Measurements from ENCODE around the gene SPATA12.

The SPATA12 gene

DNA sequence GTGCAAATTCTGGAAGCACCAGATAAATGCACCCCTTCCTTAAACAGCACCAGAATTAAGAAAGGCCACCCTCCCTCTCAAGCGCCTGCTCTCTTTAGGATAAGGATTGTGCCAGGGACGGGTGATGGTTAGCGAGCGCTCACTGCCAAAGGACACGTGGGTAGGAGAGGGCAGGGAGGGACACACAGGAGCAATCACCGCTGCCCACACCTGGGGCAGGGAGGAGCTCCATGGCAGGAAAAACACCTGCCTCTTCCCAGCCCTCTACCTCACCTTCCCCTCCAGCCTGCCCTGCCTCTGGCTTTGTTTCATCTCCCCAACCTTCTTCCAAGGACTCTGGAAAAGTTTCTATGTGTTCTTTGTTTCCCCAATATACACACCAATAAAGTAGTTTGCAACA is 7.3 kb upstream of the SPATA12 start:
- no peak for DNase-seq (ENCODE audit: low spot score)

DNA sequence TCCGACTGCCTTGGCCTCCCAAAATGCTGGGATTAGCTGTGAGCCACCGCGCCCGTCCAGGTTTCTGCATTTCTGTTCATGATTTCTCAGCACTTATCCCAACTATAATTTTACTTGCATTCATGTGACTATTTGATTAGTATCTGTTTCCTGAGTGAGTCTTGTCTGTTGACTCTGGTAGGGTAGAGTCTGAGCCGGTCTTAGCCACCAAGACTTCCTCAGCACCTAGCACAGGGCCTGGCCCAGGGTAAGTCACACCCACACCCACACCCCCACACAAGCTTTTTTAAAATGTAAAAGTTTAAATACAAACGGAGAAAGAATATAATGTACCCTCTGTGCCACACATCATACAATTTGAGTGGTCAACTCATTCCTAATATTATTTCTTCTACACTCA is 3.1 kb upstream of the SPATA12 start:
- DNase-seq (ENCODE audit: low spot score): no peak

DNA sequence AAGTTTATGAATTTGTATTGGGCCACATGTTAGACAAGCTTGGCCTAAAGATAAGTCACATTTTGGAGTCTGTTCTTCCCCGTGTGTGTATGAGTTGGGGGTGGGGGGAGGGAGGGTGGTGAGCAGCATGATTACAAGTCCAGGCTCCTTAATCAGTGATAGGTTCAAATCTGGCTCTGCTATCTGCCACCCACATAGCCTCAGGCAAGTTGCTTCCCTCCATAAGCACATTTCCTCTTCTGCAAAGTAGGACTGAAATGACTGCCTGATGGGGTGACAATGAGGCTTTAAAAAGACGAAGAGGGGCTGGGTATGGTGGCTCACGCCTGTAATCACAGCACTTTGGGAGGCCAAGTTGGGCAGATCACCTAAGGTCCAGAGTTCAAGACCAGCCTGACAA is 1.1 kb upstream of the SPATA12 start:
- no peak for DNase-seq (ENCODE audit: low spot score)

DNA sequence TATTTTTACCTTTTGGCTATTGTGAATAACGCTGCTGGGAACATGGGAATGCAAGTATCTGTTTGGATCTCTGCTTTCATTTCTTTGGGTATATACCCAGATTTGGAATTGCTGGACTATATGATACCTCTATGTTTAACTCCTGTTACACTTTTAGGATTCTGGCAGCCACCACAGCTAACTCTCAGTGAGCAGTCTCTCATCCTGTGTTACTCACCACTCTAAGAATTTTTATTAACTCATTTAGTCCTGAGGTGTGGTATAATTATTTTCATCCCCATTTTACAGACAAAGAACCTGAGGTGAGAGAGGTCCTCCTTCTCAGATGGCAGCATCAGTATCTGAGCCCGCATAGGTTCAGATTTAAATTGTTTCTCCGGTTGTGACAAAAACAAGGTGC is 1.1 kb downstream of the SPATA12 start:
- DNase-seq (ENCODE audit: low spot score): no peak

DNA sequence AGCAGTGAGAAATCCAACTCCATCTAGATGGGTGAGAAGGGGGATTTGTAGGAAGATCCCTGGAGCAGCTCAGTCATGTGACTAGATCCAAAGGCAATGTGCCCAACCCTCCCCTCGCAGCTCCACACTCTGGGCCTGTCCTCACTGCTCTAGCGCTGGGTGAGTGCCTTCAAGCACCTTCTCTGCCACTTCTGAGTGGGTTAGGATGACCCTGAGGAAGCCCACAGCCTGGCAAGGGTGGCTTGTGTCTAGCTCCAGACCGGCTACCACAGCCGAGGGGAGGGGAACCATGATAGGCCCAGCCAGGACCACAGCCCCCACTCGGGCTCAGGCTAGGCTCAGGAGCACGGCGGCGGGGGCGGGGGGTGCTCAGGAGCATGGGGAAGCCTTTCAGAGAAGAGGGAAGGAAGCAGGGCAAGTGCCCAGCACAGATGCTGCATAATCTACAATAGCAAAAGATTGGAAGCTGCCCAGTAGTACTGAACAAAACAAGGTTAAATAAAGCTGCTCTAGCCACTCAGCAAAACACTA is 1.7 kb downstream of the SPATA12 start:
- no peak for DNase-seq (ENCODE audit: low spot score)

DNA sequence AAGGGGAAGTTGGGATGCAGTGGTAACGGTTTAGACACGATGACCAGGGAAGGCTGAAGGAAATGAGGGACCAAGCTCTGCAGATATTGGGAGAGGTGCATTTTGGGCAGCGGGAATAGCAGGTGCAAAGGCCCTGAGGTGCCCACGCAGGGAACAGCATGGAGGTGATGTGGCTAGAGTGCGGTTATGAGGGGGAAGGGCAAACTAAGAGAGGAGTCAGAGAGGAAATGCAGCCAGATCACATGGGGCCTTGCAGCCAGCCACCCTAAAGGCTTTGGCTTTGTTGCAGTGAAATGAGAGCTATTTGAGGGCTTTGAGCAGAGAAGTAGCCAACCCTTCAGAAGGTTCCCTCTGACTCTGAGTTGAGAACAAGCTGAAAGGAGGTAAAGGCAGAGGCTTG is 2.6 kb downstream of the SPATA12 start:
- no peak for DNase-seq (ENCODE audit: low spot score)

DNA sequence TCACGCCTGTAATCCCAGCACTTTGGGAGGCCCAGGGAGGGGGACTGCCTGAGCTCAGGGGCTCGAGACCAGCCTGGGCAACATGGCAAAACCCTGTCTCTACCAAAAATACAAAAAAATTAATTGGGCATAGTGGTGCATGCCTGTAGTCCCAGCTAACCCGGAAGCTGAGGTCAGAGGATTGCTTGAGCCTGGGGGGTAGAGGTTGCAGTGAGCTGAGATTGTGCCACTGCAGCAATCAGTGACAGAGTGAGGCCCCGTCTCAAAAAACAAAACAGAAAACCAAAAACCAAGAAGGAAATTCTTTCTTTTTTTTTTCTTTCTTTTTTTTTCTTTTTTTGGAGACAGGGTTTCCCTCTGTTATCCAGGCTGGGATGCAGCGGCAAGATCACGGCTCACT is 3.5 kb downstream of the SPATA12 start:
- DNase-seq (ENCODE audit: low spot score): no peak

DNA sequence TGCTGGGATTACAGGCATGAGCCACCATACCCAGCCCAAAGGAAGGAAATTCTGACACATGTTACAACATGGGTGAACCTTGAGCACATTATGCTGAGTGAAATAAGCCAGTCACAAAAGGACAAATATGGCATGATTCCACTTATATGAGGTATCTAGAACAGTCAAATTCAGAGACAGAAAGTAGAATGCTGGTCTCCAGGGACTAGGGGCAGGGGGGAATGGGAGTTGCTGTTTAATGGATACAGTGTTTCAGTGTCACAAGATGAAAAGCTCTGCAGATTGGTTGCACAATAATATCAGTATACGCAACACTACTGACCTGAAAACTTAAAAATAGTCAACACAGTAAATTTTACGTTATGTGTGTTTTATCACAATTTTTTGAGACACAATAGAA is 4.1 kb downstream of the SPATA12 start:
- no peak for DNase-seq (ENCODE audit: low spot score)

DNA sequence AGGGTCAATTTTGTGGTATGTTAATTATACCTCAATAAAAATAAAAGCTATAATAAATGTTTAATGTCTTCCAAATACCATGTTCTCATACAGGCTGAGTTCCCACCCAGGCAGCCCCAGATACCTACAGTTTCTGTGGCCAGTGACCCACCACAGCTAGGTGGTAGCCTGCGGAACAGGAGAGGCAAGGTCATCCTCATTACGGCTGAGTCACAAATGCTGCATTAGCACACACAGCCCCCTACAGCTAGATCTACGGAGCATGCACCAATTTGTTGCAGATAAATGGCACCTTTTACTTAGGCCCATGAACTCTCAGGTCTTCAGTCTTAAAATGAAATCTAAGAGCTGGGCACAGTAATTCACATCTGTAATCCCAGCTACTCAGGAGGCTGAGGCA is 5.1 kb downstream of the SPATA12 start:
- DNase-seq (ENCODE audit: low spot score): no peak

DNA sequence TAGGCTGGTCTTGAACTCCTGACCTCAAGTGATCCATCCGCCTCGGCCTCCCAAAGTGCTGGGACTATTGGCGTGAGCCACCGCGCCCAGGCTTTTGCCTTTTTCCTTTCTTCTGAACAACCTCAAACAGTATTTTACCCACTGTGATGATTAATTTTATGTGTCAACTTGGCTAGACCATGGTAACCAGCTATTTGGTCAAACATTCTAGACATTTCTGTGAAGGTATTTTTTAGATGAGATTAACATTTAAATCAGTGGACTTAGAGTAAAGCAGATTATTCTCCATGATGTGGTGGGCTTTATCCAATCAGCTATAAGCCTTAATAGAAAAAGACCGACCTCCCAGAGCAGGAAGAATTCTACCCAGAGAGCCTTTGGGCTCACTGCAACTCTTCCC is 6.0 kb downstream of the SPATA12 start:
- no peak for DNase-seq (ENCODE audit: low spot score)

DNA sequence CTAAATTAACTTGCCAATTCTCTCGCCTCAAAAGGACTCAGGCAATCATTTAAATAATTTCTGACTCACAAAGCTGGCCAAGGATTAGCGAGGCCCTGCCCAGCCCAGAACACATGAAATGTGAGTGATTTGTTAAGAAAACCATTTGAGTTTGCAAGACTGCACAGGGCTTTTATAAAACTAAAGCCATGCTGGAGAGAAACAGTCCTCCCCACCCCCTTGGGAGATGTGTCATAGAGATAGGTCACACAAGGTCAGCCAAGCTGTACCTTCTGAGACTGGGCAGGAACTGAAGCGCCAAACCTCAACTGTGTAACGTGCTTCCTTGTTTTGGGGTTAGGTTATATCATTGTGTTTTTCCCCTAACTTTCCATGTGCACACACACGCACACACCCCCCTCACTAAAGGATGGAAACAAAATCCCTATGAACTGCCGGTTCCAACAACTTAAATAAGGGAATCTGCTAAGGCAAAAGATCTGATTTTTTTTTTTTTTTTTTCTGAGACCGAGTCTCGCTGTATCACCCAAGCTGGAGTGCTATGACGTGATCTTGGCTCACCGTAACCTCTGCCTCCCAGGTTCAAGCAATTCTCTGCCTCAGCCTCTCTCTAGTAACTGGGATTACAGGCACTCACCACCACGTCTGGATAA is 8.1 kb downstream of the SPATA12 start:
- DNase-seq (ENCODE audit: low spot score): peak; percentile 80

DNA sequence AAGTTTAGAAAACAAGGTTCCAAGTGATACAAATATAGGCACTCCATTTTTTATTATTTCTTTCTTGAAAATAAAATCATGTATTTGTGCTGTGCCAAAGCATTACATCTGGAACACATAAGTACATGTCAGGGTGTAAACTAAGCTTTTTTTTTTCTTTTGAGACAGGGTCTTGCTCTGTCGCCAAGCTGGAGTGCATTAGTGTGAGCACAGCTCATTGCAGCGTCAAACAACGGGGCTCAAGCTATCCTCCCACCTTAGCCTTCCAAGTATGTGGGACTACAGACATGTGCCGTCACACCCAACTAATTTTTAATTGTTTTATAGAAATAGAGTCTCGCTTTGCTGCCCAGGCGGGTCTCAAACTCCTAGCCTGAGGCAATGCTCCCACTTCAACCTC is 9.0 kb downstream of the SPATA12 start:
- DNase-seq (ENCODE audit: low spot score): no peak

DNA sequence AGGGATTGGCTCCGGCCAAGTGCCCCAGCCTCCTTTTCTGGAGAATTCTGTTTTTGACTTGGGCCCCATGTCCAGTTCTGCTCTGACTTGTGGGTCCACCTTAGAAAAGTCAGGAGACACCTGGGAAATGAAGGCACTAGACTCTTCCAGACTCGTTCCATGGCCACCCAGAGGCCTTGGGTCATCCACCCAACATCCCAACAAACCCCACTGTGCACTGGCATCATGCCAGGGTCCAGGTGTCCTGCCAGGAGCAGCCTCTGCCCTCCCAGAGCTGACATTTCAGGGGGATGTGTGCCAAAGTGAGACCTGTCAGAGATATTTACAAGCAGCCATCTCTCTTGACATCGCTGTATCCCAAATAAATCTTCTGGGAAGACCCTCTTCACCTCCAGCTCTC is 13.2 kb downstream of the SPATA12 start:
- no peak for DNase-seq (ENCODE audit: low spot score)

DNA sequence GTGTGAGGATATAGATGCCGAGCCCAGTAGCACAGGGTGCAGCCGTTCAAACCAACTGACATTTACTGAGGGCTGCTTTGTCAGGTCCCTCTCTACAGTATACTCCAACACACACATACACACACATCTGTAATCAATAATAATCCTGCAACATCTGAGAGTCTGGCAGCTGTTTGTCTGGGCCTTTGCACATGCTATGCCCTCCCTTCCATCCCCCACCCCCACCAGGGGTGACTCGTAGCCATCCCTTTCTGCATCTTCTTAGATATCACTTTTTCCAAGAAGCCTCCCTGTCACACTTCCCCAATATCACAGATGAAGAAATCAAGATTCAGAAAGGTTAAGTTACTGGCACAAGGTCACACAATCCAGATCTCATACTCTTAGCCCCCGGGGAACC is 13.7 kb downstream of the SPATA12 start:
- DNase-seq (ENCODE audit: low spot score): no peak

DNA sequence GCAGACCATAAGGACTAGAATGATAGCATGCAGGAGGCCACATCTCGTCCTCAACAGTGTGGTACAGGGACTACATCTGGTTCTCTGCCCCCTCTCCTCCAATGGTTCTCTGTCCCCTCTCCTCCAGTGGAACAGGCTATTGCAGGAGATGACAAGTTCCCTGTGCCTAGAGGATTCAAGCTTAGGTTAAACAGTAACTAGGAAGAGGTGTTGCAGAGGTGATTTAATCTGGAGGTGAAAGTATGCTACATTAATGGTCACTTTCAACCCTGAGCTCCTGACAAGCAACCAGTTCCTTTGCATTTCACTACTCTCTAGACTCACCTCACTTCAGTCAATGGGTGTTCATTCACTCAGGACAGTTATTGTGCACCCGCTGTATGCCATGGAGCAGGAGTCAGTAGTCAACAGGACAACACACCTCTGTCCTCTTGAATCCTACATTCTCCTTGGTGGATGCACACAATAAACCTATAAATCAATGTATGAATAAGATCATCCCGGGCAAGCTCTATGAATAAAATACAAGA is 16.0 kb downstream of the SPATA12 start:
- no peak for DNase-seq (ENCODE audit: low spot score)

DNA sequence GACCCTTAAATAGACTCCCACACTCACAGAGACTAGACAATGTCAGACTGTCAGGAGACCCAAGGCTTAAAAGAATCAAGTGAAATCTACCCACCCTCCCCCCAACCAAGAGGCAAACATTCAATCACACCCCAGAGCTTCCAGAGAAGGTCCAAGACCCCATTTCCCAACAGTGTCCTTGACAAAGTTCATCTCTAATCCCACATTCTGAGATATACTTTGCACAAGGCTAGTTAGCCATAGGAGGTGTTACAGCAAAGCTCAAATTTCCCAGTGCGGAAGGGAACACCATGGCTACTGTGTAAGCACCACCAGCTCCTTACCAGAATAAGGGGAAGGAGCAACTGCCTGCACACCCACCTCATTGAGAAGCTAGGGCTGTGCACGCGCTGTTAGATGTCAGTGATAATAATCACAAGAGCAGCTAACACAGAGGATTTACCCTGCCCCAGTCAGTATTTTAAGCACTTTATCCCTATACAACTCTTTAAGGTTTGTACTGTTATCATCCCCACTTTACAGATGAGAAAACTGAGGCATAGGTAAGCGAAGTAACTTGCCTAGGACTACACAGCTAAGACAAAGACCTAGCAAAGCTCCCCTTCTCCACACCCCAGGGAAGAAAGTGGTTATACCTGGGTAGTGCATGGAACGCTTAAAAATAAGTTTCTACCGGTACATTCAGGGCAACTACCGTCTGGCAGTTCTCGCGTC is 17.3 kb downstream of the SPATA12 start:
- DNase-seq (ENCODE audit: low spot score): no peak

DNA sequence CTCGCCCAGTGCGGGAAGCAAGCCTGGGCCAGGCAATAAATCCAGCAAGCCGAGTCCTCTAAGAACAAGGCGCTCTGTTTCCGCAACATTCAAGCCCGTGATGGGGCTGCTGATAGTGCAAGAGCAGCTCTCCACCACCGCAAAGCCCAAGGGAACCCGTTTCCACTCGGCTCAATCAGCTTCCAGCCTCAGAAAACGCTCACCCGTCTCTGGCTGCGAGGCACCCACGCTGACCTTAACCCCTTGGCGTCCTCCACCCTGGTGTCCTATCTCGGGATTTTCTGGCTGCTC is 17.8 kb downstream of the SPATA12 start:
- DNase-seq (ENCODE audit: low spot score): peak; percentile 78

DNA sequence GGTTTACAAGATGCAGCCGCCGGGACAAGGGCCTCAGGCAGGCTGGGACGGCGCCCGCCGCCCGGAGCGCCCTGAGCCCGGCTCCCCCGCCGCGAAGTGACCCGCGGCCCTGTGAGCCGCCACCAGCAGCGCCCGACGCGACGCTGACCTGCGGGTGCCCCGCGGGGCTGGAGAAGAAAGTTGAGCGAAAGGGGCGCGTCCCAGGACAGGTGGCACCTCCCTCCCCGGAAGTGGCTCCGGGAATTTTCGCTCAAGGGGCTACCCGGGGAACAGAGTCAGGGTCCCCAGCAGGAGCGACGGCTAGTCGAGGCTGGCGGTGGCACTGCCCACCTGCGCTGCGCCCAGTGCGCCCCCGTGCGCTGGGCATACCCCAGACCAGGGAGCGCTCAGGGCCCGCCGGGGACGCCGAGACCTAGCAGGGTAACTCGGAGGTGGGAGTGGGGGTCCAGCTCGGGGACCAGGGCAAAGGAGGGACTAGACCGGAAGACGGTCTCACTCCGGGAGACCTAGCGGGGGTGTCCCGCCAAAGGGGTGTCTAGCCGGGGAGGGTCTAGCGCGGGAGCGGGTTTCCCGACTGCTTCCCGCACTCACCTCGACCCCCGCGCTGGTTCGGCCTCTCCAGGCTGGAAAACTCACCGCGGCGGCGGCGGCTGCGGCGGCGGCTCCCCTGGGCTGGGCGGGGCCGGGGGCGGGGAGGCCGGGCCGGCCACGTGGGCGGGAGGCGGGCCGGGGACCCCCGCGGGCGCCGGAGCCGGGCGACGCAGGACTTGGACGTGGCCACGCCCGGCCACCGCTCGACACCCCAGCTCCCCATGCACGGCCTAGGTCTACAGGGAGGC is 18.4 kb downstream of the SPATA12 start:
- peak; percentile 88 for DNase-seq (ENCODE audit: low spot score)

DNA sequence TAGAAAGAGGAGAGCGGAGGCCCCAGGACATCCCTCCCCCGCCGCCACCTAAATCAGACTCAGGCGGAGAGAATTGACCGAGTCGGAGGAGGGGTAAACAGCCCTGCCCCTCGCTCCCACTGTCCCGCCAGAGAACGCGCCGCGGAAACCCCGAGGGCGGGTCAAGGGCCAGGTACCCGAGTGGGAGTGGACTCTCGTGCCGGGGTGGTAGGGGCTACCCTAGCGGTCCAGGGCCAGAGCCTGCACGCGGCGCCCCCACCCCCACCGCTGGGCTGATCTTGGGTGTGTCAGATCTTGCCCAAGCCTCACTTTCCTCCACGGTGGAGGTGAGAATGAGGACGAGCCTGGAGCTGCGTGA is 19.0 kb downstream of the SPATA12 start:
- DNase-seq (ENCODE audit: low spot score): no peak

DNA sequence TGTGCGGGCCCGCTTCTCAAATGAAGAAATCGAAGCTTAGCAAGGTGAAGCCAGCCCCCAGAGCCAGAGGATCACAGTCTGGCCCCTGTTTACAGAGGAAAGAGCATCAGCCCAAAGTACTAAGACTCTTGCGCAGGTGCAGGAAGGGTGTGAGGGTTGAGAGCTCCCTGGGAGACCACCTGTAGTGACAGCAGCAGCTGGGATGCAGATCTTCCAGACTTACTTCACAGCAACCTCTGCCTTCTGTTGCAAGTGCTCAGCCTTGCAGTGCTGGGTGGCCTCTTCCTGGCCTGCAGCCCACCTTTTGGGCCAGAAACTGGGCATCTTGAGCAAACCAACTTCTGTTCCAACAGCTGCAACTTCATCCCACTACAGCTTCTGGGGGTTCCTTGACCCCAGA is 19.7 kb downstream of the SPATA12 start:
- DNase-seq (ENCODE audit: low spot score): no peak

DNA sequence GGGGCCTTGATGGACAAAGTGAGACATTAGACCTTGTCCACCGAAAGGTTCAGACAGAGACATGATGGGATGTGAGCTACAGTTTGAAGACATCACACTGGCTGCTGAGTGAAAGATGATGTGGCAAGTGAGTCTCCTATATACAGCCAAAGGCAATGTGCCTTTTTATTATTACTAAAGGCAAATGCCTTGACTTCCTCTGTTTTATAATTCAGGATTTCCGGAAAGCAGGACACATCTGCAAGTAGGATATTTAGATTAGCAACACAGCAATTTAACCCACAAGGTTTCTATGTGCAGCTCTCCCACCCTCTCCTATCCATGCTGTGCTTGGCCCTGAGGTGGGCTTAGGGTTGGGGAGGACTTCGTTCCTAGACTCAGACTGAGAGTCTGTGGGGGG is 20.7 kb downstream of the SPATA12 start:
- no peak for DNase-seq (ENCODE audit: low spot score)

DNA sequence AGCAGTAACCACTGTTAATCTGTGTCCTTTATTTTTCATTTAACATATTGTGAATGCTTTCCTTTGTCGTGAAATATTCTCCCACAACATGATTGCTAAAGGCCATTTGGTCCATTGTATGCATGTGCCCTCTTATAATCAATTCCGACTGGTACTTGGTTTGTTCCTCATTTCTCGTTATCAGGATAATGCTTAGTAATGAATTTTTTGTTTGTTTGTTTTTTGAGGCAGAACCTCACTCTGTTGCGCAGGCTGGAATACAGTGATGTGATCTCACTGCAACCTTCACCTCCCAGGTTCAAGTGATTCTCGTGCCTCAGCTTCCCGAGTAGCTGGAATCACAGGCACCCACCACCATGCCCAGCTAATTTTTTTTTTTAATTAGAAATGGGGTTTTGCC is 22.0 kb downstream of the SPATA12 start:
- DNase-seq (ENCODE audit: low spot score): no peak

All from GM03348 (cell line).